B cell (primary cell): ENCODE results near the gene CCNL1. TPM values are rescaled to one million over a fixed set of nuclear protein-coding genes. Genes with fewer than 3 reads are reported as not detected.
"Not testable (repeated sequence)": the region's sequence is repeated elsewhere in the genome, so short reads cannot be mapped to it uniquely, and the experiment has no call there.

Experiments used
- ATAC-seq: fragments of 200-7000 bp; cut with Tn5 transposase; one replicate; pipeline ENCODE4 v1.10.0; 2021; ENCODE audit warnings: low read depth, mild to moderate bottlenecking, moderate number of reproducible peaks, moderate library complexity
- CTCF ChIA-PET: fragments of 350-600 bp; sonication (Branson Sonifier 250); formaldehyde crosslinking; loops from one replicate; lab custom pipeline; 2021; ENCODE audit warnings: antibody characterized with exemption, inconsistent platforms; lab: Charles Lee
- POLR2A ChIA-PET: fragments of 350-600 bp; sonication (Branson Sonifier 250); formaldehyde crosslinking; loops from one replicate; lab custom pipeline; 2021; ENCODE audit warnings: antibody characterized with exemption; lab: Charles Lee
- DNase-seq: peaks from one replicate; pipeline ENCODE4 v3.0.0; 2013
- H2AFZ ChIP-seq: 2 replicates; pipeline ENCODE4 v1.6.1; 2012; ENCODE audit warnings: mild to moderate bottlenecking, low read depth, low read length; ENCODE audit not compliant: insufficient read depth, poor library complexity, severe bottlenecking
- H3K27ac ChIP-seq, 2 donors: 1 replicate in 1 of 2; 2 replicates in 1 of 2; pipeline ENCODE4 v1.5.1; 2012 to 2013; ENCODE audit warnings: low read length in 2 of 2, mild to moderate bottlenecking in 2 of 2, moderate library complexity in 1 of 2
- H3K27me3 ChIP-seq, 4 experiments: fragments of 200-600 bp in 1 of 4; sonication (generic) in 1 of 4; replicated peaks in 1 of 4; 1 replicate in 2 of 4; 2 replicates in 2 of 4; pipeline versions ENCODE4 v1.6.1 to v1.7.0; 2013 to 2016; ENCODE audit warnings: low read length in 3 of 4, mild to moderate bottlenecking in 2 of 4, mixed read lengths in 1 of 4, moderate library complexity in 1 of 4; ENCODE audit not compliant: insufficient read depth in 4 of 4, control insufficient read depth in 3 of 4; ENCODE audit errors: control extremely low read depth in 1 of 4
- H3K36me3 ChIP-seq, 2 experiments: replicated peaks in 1 of 2; 1 replicate in 1 of 2; 2 replicates in 1 of 2; pipeline versions ENCODE4 v1.6.1 to v1.7.1; 2013; ENCODE audit warnings: low read length in 1 of 2; ENCODE audit not compliant: insufficient read depth in 2 of 2, control insufficient read depth in 1 of 2; ENCODE audit errors: control extremely low read depth in 1 of 2, extremely low read depth in 1 of 2
- H3K4me1 ChIP-seq, 2 donors: fragments of 200-600 bp in 1 of 2; sonication (generic) in 1 of 2; 1 replicate in 1 of 2; 2 replicates in 1 of 2; pipeline versions ENCODE4 v1.5.1 to v1.6.1; 2013 to 2017; ENCODE audit warnings: low read length in 2 of 2; ENCODE audit not compliant: control insufficient read depth in 2 of 2, insufficient read depth in 2 of 2
- H3K4me2 ChIP-seq: replicated peaks from 2 replicates; pipeline ENCODE3; 2012; ENCODE audit warnings: mild to moderate bottlenecking, low read depth, low read length; ENCODE audit not compliant: poor library complexity, severe bottlenecking
- H3K4me3 ChIP-seq, 5 experiments: fragments of 200-600 bp in 1 of 5; sonication (generic) in 1 of 5; 1 replicate in 3 of 5; 2 replicates in 2 of 5; pipeline versions ENCODE4 v1.5.1 to v1.7.0; 2011 to 2016; ENCODE audit warnings: low read length in 4 of 5, mild to moderate bottlenecking in 4 of 5, low read depth in 2 of 5, control low read depth in 1 of 5, moderate library complexity in 1 of 5; ENCODE audit not compliant: insufficient read depth in 1 of 5; ENCODE audit errors: control extremely low read depth in 1 of 5, extremely low read depth in 1 of 5
- H3K79me2 ChIP-seq: fragments of 200-600 bp; sonication (generic); one replicate; pipeline ENCODE4 v1.6.0; 2016; ENCODE audit warnings: low read length; ENCODE audit not compliant: control insufficient read depth, insufficient read depth
- H3K9ac ChIP-seq: fragments of 200-600 bp; sonication (generic); 2 replicates; pipeline ENCODE4 v1.6.1; 2017; ENCODE audit warnings: mild to moderate bottlenecking, low read length, moderate library complexity
- H3K9me3 ChIP-seq, 3 donors: one replicate each; pipeline versions ENCODE4 v1.6.1 to v1.7.1; 2013; ENCODE audit warnings: low read length in 2 of 3; ENCODE audit not compliant: control insufficient read depth in 2 of 3, insufficient read depth in 1 of 3; ENCODE audit errors: control extremely low read depth in 1 of 3
- H4K20me1 ChIP-seq: 2 replicates; pipeline ENCODE4 v1.6.0; 2012; ENCODE audit warnings: mild to moderate bottlenecking, low read length; ENCODE audit not compliant: insufficient read depth, control insufficient read depth, poor library complexity, severe bottlenecking
- H3K27ac Mint-ChIP-seq: one replicate; pipeline ENCODE4 v1.8.0; 2021; ENCODE audit warnings: mixed read lengths
- H3K27me3 Mint-ChIP-seq: one replicate; pipeline ENCODE4 v1.8.0; 2021; ENCODE audit warnings: mixed read lengths
- H3K4me1 Mint-ChIP-seq: one replicate; pipeline ENCODE4 v1.8.0; 2021; ENCODE audit warnings: mixed read lengths
- H3K4me3 Mint-ChIP-seq: one replicate; pipeline ENCODE4 v1.8.0; 2021; ENCODE audit warnings: mixed read lengths
- H3K9me3 Mint-ChIP-seq: one replicate; pipeline ENCODE4 v1.8.0; 2022; ENCODE audit warnings: mixed read lengths; ENCODE audit not compliant: insufficient read depth
- CTCF ChIP-seq: fragments of 200-600 bp; IDR thresholded peaks from one replicate; pipeline ENCODE4 v1.8.0; 2022; ENCODE audit warnings: antibody characterized with exemption, mild to moderate bottlenecking
- EZH2 ChIP-seq: IDR thresholded peaks from 2 replicates; pipeline ENCODE4 v1.6.1; 2012; ENCODE audit warnings: borderline replicate concordance, low read depth, mild to moderate bottlenecking, moderate library complexity, low read length; ENCODE audit not compliant: insufficient read depth, poor library complexity, severe bottlenecking
- WGBS: methylation state at CpG from one replicate; pipeline ENCODE4 v1.1.5; 2013; ENCODE audit warnings: missing lambda C conversion rate; ENCODE audit not compliant: insufficient coverage; 5-methylcytosine and 5-hydroxymethylcytosine counted together
- intact Hi-C: fragments of 100-400 bp; cut with micrococcal nuclease; formaldehyde crosslinking; loops from one replicate; pipeline ENCODE4 v1.10.0; 2022
- polyA plus RNA-seq: library from polyadenylated mRNA; depleted of rRNA; stranded (reverse); fragments of >200 nt; gene quantifications from 2 replicates; pipeline ENCODE4 v1.2.3, GENCODE V29; 2012
- total RNA-seq, 2 donors: library from RNA; stranded (reverse); fragments of 120-200 nt in 1 of 2; gene quantifications; 1 replicate in 1 of 2; 2 replicates in 1 of 2; pipeline versions ENCODE4 v1.2.3 to v1.2.4, GENCODE V29; 2013 to 2022

The CCNL1 gene
- total and polyA plus RNA-seq, 2 donors (not counting 1 experiment from before 2014, with no cell fraction given), result 322 to 655 TPM

GRCh38 chr3:157179365-157179803, 19.4 kb upstream of the CCNL1 start:
- ATAC-seq (no peak), DNase-seq (no peak)
- no peak overlapping the region for H3K4me3 Mint-ChIP-seq
- Histone ChIP-seq H3K27ac (no peak overlapping the region), H3K79me2 (peaks cover 80% of the 10 kb centered on the region), H4K20me1 (no peaks in the 10 kb centered on the region), H3K4me3 (no peak overlapping the region), H3K9me3 (peaks cover 4 to 17% (median 5%) of the 10 kb centered on the region in 3 donors), H3K27me3 (no peaks in the 10 kb centered on the region), H3K4me2 (no peak overlapping the region), H3K36me3 (peaks cover 4% of the 10 kb centered on the region in 2 experiments), H2AFZ (no peak overlapping the region), H3K4me1 (peaks cover 10 to 13% of the 10 kb centered on the region in 2 donors), H3K9ac (no peak overlapping the region)
- H3K4me1 Mint-ChIP-seq, result peaks cover 17% of the 10 kb centered on the region
- intact Hi-C loops, result no loop called here
- no peak for TF ChIP-seq CTCF
- TF ChIP-seq EZH2, result no peak
- CTCF ChIA-PET, result interaction anchor here (1.8 kb wide), 1 partner anchor 22 kb away, joined by 4 read pairs; no protein-coding TSS in a partner anchor
- POLR2A ChIA-PET, result no interaction called here
- H3K27ac Mint-ChIP-seq, result no peak overlapping the region
- WGBS, result 100% methylated on average over 15 of the region's 27 CpGs
- H3K9me3 Mint-ChIP-seq, result peaks cover 14% of the 10 kb centered on the region
- H3K27me3 Mint-ChIP-seq, result no peaks in the 10 kb centered on the region

DNA sequence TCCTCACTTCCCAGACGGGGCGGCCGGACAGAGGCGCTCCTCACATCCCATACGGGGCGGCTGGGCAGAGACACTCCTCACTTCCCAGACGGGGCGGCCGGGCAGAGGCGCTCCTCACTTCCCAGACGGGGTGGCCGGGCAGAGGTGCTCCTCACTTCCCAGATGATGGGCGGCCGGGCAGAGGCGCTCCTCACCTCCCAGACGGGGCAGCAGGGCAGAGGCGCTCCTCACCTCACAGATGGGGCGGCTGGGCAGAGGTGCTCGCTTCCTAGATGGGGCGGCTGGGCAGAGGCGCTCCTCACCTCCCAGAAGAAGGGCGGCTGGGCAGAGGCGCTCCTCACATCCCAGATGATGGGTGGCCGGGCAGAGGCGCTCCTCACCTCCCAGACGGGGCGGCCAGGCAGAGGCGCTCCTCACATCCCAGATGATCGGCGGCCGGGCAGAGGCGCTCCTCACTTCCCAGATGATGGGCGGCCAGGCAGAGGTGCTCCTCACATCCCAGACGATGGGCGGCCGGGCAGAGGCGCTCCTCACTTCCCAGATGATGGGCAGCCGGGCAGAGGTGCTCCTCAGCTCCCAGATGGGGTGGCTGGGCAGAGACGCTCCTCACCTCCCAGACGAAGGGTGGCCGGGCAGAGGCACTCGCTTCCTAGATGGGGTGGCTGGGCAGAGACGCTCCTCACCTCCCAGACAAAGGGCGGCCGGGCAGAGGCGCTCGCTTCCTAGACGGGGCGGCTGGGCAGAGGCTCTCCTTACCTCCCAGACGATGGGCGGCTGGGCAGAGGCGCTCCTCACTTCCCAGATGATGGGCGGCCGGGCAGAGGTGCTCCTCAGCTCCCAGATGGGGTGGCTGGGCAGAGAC, 18.8 kb upstream of the CCNL1 start:
- H3K27ac Mint-ChIP-seq, H4K20me1 ChIP-seq, H3K4me3 ChIP-seq, ATAC-seq, H3K36me3 ChIP-seq, CTCF ChIA-PET, H3K9ac ChIP-seq, H2AFZ ChIP-seq, H3K4me3 Mint-ChIP-seq, POLR2A ChIA-PET, H3K27me3 ChIP-seq, H3K27ac ChIP-seq, intact Hi-C loops, H3K27me3 Mint-ChIP-seq, H3K4me2 ChIP-seq, DNase-seq: not testable (repeated sequence)
- Mint-ChIP-seq H3K4me1 (peaks cover 21% of the 10 kb centered on the region), H3K9me3 (peaks cover 11% of the 10 kb centered on the region)
- H3K4me1 ChIP-seq, result peaks cover 14 to 19% of the 10 kb centered on the region in 2 donors
- WGBS, result 95% methylated on average over 48 of the region's 54 CpGs
- peaks cover 4 to 15% (median 5%) of the 10 kb centered on the region in 3 donors for H3K9me3 ChIP-seq
- H3K79me2 ChIP-seq, result peaks cover 74% of the 10 kb centered on the region

DNA sequence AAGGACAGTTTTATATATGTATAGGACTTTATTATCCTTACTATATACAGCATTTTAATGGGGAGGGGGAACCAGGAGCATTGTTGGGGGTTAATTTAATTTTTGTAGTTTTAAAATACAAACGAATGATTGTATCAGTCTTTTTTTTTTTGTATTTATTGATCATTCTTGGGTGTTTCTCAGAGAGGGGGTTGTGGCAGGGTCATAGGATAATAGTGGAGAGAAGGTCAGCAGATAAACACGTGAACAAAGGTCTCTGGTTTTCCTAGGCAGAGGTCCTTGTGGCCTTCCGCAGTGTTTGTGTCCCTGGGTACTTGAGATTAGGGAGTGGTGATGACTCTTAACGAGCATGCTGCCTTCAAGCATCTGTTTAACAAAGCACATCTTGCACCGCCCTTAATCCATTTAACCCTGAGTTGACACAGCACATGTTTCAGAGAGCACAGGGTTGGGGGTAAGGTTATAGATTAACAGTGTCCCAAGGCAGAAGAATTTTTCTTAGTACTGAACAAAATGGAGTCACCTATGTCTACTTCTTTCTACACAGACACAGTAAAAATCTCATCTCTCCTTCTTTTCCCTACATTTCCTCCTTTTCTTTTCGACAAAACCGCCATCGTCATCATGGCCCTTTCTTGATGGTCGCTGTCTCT, 18.0 kb upstream of the CCNL1 start:
- H3K27ac ChIP-seq, H3K27me3 ChIP-seq, H3K27me3 Mint-ChIP-seq, H3K4me3 Mint-ChIP-seq, H3K9me3 Mint-ChIP-seq, H3K27ac Mint-ChIP-seq, H2AFZ ChIP-seq, H3K4me2 ChIP-seq, H3K36me3 ChIP-seq, intact Hi-C loops, H4K20me1 ChIP-seq, DNase-seq, H3K4me3 ChIP-seq, ATAC-seq, H3K9ac ChIP-seq: not testable (repeated sequence)
- ChIA-PET POLR2A (interaction anchor here (1.0 kb wide), 1 partner anchor 17 kb away, joined by 3 read pairs; no protein-coding TSS in a partner anchor), CTCF (interaction anchor here (4.7 kb wide), 1 partner anchor 18 kb away, joined by 54 read pairs; the partner anchor contains the start of gene CCNL1)
- H3K4me1 ChIP-seq, result peaks cover 14 to 19% of the 10 kb centered on the region in 2 donors
- H3K9me3 ChIP-seq, result peaks cover 4 to 15% (median 4%) of the 10 kb centered on the region in 3 donors
- H3K4me1 Mint-ChIP-seq, result peaks cover 21% of the 10 kb centered on the region
- H3K79me2 ChIP-seq, result peaks cover 67% of the 10 kb centered on the region
- WGBS, result 98% methylated on average over 5 of the region's 9 CpGs
